ENCODE data around the gene SLC16A8. TPM values are rescaled to one million over a fixed set of nuclear protein-coding genes. Genes with fewer than 3 reads are reported as not detected.

The SLC16A8 gene
- total and polyA plus RNA-seq, 2 donors (not counting 1 experiment from before 2014, with no cell fraction given), result not detected

DNA sequence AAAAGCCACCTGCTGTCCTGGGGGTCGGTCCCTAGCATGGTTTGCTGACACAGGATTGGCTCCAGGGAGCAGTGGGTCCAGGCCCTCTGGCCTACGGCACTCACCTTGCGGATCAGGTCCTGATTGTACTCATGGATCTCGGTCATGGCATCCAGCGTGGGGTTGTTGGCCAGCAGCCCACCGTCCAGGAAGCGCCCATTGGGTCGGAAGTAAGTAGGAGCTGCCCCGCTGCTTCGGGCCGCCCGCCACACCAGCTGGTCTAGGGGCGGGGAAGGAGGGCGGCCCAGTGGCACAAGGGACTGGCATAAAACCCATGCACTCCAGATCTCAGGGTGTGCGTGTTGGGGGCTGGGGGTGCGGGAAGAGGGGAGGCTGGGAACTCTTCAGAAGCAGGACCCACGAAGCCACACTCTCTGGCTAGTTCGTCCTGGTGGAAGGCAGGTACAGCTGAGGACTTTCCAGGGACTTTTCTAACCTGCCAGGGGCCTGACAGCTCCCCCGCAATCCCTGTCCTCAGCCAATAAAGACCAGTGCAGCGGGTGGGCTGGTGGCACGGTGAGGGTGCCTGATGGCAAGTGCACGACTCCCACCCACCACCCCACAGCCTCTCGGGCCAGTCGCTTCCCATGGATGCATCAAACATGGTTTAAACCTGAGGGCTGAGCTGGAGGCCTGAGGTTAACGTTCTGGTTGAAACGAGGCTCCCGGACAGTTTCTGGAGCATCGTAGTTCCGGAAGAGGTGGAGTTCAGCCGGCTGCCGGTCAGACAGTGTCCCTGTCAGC is 31.6 kb upstream of the SLC16A8 start:
- intact Hi-C loops (cut with micrococcal nuclease), result no loop called here

More for the DNA sequence above, 31.6 kb upstream of the SLC16A8 start:
- H3K36me3 ChIP-seq (replicated peaks in 1 of 2; ENCODE audit: control extremely low read depth in 1 of 2, control insufficient read depth in 1 of 2, extremely low read depth in 1 of 2, insufficient read depth in 2 of 2, low read length in 1 of 2), result peaks cover 0 to 9% of the 10 kb centered on the region in 2 experiments
- H3K4me3 Mint-ChIP-seq, result no peak overlapping the region
- ChIA-PET POLR2A (no interaction called here), CTCF (interaction anchor here (1.1 to 3.7 kb wide), 9 partner anchors 46 to 456 kb away, joined by 3 to 25 read pairs (median 4); no protein-coding TSS in a partner anchor)
- no peak overlapping the region for H2AFZ ChIP-seq (ENCODE audit: insufficient read depth, low read depth, low read length, poor library complexity, severe bottlenecking)
- over 99% methylated on average over 31 of the region's 31 CpGs for WGBS (ENCODE audit: insufficient coverage)
- H3K4me1 ChIP-seq (ENCODE audit: control insufficient read depth in 2 of 2, insufficient read depth in 2 of 2, low read length in 2 of 2), result peaks cover 0 to 3% of the 10 kb centered on the region in 2 donors
- H3K79me2 ChIP-seq (ENCODE audit: control insufficient read depth, insufficient read depth, low read length), result no peaks in the 10 kb centered on the region
- no peak overlapping the region for H3K27ac Mint-ChIP-seq
- no peaks in the 10 kb centered on the region for H3K9me3 ChIP-seq (ENCODE audit: control extremely low read depth in 1 of 3, control insufficient read depth in 2 of 3, insufficient read depth in 1 of 3, low read length in 2 of 3)
- H3K4me2 ChIP-seq (replicated peaks; ENCODE audit: low read depth, low read length, poor library complexity, severe bottlenecking), result no peak overlapping the region
- no peaks in the 10 kb centered on the region for H3K9me3 Mint-ChIP-seq (ENCODE audit: insufficient read depth)
- H3K9ac ChIP-seq (ENCODE audit: low read length), result no peak overlapping the region
- ATAC-seq (ENCODE audit: low read depth) (no peak), DNase-seq (no peak)
- peaks cover 2% of the 10 kb centered on the region for H3K4me1 Mint-ChIP-seq
- no peaks in the 10 kb centered on the region for H4K20me1 ChIP-seq (ENCODE audit: control insufficient read depth, insufficient read depth, low read length, poor library complexity, severe bottlenecking)
- H3K4me3 ChIP-seq (ENCODE audit: control extremely low read depth in 1 of 5, extremely low read depth in 1 of 5, insufficient read depth in 1 of 5, low read depth in 2 of 5, low read length in 4 of 5), result no peak overlapping the region
- H3K27me3 ChIP-seq (replicated peaks in 1 of 4; ENCODE audit: control extremely low read depth in 1 of 4, control insufficient read depth in 3 of 4, insufficient read depth in 4 of 4, low read length in 3 of 4), result no peaks in the 10 kb centered on the region
- no peak overlapping the region for H3K27ac ChIP-seq (ENCODE audit: low read length in 2 of 2)
- TF ChIP-seq EZH2 (IDR thresholded peaks at IDR 0.05; ENCODE audit: borderline replicate concordance, insufficient read depth, low read depth, low read length, poor library complexity, severe bottlenecking) (no peak), CTCF (IDR thresholded peaks at IDR 0.05) (no peak)
- H3K27me3 Mint-ChIP-seq, result no peaks in the 10 kb centered on the region
